Measurements from ENCODE around the gene SPATS2L.

Gene SPATS2L

DNA sequence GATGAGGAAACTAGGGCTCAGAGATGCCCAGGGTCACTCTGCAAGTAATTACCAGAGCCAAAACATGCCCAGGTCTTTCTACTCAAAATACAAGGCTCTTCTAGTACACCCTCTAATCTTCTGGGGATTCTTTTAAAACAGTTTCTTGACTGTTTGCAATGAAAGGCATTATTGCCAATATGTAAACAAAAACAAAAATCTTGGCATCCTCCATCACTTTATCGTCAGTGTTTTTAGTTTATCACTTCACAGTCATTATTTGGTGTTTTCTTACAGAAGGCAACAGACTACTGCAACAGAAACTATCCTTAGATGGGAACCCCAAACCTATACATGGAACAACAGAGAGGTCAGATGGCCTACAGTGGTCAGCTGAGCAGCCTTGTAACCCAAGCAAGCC is 132.4 kb downstream of the SPATS2L start:
- no peak overlapping the region for H3K9ac ChIP-seq (ENCODE audit: low read depth, low read length)
- H3K36me3 ChIP-seq (ENCODE audit: insufficient read depth, low read length) = peaks cover 46% of the 10 kb centered on the region
- no peaks in the 10 kb centered on the region for H3K9me3 ChIP-seq (ENCODE audit: control insufficient read depth, insufficient read depth, low read length)
- no peaks in the 10 kb centered on the region for H3K4me1 ChIP-seq (ENCODE audit: insufficient read depth, low read length)

DNA sequence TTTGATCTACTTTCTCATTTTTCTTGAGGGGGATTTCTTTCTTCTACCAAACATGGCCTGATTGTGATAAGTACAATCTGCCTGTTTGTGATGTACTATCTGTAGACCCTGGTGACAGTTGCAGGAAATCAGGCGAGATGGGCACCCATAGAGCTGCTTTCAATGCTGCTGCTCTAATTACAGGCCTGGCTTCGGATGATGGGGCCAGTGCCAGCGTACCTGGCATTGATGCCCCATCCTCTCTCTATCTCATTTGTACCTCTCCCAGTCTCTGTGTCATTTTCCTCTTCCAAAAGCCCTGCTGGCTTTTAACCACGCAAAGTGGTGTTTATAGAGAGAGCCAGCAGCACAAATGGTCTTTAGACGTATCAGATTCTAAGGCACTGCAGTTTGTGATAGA is 133.5 kb downstream of the SPATS2L start:
- Histone ChIP-seq H3K9me3 (ENCODE audit: control insufficient read depth, insufficient read depth, low read length) (no peaks in the 10 kb centered on the region), H3K4me1 (ENCODE audit: insufficient read depth, low read length) (no peaks in the 10 kb centered on the region), H3K36me3 (ENCODE audit: insufficient read depth, low read length) (peaks cover 48% of the 10 kb centered on the region), H3K9ac (ENCODE audit: low read depth, low read length) (no peak overlapping the region)

DNA sequence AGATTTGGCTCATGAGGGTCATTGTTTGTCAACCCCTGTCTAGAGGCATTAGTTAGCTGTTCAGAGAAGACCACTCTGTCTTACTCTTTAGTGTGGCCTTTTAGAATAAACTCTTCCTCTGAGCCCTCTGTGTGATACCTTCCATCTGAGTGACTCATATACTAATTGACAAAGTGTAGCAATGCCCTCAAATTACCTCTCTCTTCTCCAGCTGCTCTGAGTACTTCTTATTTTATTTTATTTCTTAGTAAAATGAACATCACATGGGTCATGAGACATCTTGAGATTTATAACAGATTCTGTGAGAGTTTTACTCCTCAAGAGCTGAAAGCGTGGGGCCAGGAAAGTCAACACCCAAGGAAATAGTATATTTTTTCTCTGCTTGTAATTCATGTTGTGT is 136.0 kb downstream of the SPATS2L start:
- H3K36me3 ChIP-seq (ENCODE audit: insufficient read depth, low read length) = peaks cover 49% of the 10 kb centered on the region

DNA sequence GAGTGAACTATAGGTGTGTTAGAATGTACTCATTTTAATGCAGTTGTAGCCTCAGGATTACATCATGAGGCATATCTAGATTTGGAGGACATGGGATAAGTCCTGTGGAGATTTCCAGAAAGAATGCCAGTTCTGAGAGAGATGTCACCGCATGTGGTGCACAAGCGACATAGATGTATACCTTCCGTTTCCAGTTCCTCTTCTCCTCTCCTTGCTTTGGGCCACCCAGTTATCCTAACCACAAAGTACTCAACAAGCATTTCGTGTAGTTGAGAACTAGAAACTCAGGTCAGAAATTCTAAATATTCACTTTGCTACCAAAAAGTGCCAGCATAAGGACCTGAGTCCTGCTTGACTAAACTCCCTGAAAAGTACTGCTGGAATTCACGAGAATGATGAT is 136.9 kb downstream of the SPATS2L start:
- peaks cover 49% of the 10 kb centered on the region for H3K36me3 ChIP-seq (ENCODE audit: insufficient read depth, low read length)
- H3K9me3 ChIP-seq (ENCODE audit: control insufficient read depth, insufficient read depth, low read length) = no peaks in the 10 kb centered on the region

More for the DNA sequence above, 136.0 kb downstream of the SPATS2L start:
- no peak overlapping the region for H3K9ac ChIP-seq (ENCODE audit: low read depth, low read length)
- H3K4me1 ChIP-seq (ENCODE audit: insufficient read depth, low read length) = no peaks in the 10 kb centered on the region
- H3K9me3 ChIP-seq (ENCODE audit: control insufficient read depth, insufficient read depth, low read length) = no peaks in the 10 kb centered on the region

DNA sequence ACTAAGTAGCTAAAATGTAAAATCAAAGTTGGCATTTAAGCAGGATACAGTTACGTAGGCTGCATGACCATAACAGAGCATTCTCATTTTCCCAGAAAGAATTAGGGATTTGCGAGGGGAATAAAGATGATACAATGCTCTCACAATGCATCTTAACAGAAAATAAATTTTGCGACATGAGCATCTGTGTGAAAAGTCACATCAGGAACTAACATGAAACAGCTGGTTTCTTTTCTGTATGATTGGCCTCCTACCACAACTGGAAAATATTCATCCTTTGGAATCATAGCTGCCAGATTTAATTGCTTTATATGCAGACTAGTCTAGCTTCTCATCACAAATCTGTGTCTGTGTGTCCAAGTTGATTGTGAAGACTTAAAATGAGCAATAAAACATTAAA is 137.4 kb downstream of the SPATS2L start:
- no peaks in the 10 kb centered on the region for H3K9me3 ChIP-seq (ENCODE audit: control insufficient read depth, insufficient read depth, low read length)
- peaks cover 49% of the 10 kb centered on the region for H3K36me3 ChIP-seq (ENCODE audit: insufficient read depth, low read length)
- H3K9ac ChIP-seq (ENCODE audit: low read depth, low read length) = no peak overlapping the region
- no peaks in the 10 kb centered on the region for H3K4me1 ChIP-seq (ENCODE audit: insufficient read depth, low read length)

More for the DNA sequence above, 136.9 kb downstream of the SPATS2L start:
- H3K9ac ChIP-seq (ENCODE audit: low read depth, low read length) = no peak overlapping the region
- H3K4me1 ChIP-seq (ENCODE audit: insufficient read depth, low read length) = no peaks in the 10 kb centered on the region

DNA sequence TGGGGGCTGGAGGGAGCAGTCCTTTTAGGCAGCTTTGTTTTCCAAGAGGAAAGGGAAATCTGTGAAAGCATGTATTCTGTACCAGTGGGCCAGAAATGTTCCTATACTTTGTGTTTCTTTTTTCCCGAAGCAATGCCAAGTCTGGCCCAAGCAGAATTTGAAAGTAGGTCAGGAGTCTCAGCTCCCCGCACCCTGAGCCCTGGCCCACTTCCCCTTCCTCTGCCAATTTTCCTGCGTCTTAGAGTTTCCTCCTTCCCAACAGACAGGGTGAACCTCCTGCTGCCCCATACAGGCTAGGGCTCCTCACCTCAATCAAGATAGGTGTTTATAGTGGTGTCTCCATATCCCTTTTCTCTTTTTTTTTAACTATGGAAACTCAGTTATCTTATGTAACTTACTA is 138.0 kb downstream of the SPATS2L start:
- H3K36me3 ChIP-seq (ENCODE audit: insufficient read depth, low read length) = peaks cover 47% of the 10 kb centered on the region
- H3K9me3 ChIP-seq (ENCODE audit: control insufficient read depth, insufficient read depth, low read length) = no peaks in the 10 kb centered on the region
- H3K4me1 ChIP-seq (ENCODE audit: insufficient read depth, low read length) = no peaks in the 10 kb centered on the region
- H3K9ac ChIP-seq (ENCODE audit: low read depth, low read length) = no peak overlapping the region

DNA sequence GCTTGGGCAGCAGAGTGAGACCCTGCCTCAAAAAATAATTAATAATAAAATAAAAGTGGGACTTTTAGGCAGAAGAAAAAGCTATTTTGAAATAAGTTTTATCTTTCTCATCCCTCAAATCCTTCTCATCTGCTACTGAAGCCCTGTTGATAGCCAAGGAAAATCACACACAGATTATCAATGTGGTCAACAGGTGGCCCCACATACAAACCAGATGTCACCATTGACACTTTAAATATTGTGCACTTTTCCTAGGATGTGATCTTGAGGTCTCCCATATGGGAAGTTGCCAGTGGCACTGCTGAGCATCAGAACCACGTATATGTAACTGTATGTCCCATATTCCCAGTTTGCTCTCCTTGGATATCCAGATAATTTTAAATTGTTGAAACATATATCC is 138.8 kb downstream of the SPATS2L start:
- Histone ChIP-seq H3K4me1 (ENCODE audit: insufficient read depth, low read length) (no peaks in the 10 kb centered on the region), H3K9me3 (ENCODE audit: control insufficient read depth, insufficient read depth, low read length) (no peaks in the 10 kb centered on the region), H3K36me3 (ENCODE audit: insufficient read depth, low read length) (peaks cover 42% of the 10 kb centered on the region), H3K9ac (ENCODE audit: low read depth, low read length) (no peak overlapping the region)

DNA sequence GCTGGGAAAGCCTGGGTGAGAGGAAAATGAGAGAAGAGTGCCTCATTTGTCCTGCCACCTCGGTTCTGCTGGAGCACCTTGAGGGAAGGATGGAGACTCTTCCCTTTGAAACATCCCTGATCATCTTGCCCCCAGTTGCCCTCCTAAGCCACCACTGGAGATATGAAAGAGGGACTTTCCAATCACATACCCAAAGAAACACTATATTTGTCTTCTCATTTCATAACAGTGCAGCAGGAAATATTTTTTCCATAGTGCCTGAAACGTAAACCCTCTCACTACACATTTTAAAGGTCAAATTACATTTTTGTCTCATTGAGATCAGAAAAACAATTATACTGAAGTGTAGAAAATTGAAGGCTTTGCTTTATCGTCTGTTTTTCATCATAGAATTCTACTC is 140.1 kb downstream of the SPATS2L start:
- H3K9me3 ChIP-seq (ENCODE audit: control insufficient read depth, insufficient read depth, low read length) = no peaks in the 10 kb centered on the region
- peaks cover 43% of the 10 kb centered on the region for H3K36me3 ChIP-seq (ENCODE audit: insufficient read depth, low read length)
- no peak overlapping the region for H3K9ac ChIP-seq (ENCODE audit: low read depth, low read length)
- H3K4me1 ChIP-seq (ENCODE audit: insufficient read depth, low read length) = no peaks in the 10 kb centered on the region

DNA sequence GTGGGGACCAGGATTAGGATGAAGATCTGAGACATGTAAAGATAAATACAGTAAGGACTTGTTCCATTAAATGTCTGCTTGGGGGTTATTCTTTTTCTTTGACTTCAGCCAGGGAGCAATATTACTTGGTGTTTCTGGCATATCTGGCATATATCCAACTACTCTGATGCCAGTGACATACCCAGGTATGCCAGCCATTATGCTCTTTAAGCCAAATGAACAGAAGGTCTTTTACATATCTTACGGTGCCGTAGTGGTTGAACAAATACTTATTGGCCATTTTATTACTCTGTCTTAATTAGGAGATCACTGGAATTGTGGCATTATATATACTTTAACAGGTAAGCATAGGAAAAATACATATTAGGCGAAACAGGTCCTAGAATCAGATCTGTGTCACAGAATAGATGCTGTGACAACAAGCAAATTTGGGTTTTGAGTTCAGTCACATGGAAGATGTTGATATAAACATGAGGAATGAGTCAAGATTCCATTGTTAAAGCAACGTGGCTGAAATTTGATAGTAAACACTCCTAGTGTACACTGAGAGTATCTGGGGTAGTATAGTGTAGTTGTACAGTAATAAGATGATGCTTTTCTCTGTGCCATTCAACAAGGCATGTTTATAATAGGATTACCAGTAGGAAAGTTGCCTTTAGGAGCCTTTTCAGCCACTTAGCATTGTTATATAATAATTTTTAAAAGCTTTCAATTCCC is 140.8 kb downstream of the SPATS2L start:
- no peaks in the 10 kb centered on the region for H3K4me1 ChIP-seq (ENCODE audit: insufficient read depth, low read length)
- H3K36me3 ChIP-seq (ENCODE audit: insufficient read depth, low read length) = peaks cover 36% of the 10 kb centered on the region
- H3K9ac ChIP-seq (ENCODE audit: low read depth, low read length) = no peak overlapping the region
- no peaks in the 10 kb centered on the region for H3K9me3 ChIP-seq (ENCODE audit: control insufficient read depth, insufficient read depth, low read length)

DNA sequence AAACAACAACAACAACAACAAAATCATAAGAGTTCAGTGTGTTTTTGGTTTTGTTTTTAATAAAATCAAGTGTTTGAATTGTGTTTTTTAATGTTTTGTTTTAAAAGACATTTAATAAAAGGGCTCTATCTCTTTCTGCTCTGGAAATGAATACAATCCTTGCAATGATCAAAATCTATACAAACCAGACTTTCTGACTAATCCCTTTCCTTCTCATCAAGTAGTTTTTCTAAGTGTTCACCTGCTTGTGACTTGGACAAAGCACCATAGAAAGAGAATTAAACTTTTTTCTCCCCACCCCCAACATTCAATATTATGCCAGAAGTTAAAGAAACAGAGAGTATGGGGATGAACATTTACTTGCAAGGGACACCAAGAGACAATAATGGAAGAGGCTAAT is 142.0 kb downstream of the SPATS2L start:
- Histone ChIP-seq H3K9ac (ENCODE audit: low read depth, low read length) (no peak overlapping the region), H3K36me3 (ENCODE audit: insufficient read depth, low read length) (peaks cover 26% of the 10 kb centered on the region), H3K4me1 (ENCODE audit: insufficient read depth, low read length) (no peaks in the 10 kb centered on the region), H3K9me3 (ENCODE audit: control insufficient read depth, insufficient read depth, low read length) (no peaks in the 10 kb centered on the region)

DNA sequence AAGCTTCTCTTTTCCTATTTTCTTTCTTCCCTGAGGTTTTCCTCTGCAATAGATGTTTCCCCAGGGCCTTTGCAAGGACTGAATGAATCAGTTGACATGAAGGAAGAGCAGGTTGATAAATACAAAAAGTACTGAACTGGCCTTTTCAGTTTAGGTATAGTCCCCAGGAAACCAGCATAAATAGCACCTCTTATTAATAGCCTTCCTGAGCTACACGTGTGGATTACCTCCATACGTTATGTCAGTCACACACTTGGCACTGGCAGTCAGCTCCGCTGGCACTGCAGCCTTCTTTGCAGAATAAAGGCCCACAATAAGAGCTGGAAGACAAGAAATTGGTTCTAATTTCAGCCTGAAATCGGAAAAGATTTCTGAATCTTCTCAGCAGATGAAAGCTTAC is 142.7 kb downstream of the SPATS2L start:
- no peaks in the 10 kb centered on the region for H3K9me3 ChIP-seq (ENCODE audit: control insufficient read depth, insufficient read depth, low read length)
- no peak overlapping the region for H3K9ac ChIP-seq (ENCODE audit: low read depth, low read length)
- no peaks in the 10 kb centered on the region for H3K4me1 ChIP-seq (ENCODE audit: insufficient read depth, low read length)
- H3K36me3 ChIP-seq (ENCODE audit: insufficient read depth, low read length) = peaks cover 24% of the 10 kb centered on the region

DNA sequence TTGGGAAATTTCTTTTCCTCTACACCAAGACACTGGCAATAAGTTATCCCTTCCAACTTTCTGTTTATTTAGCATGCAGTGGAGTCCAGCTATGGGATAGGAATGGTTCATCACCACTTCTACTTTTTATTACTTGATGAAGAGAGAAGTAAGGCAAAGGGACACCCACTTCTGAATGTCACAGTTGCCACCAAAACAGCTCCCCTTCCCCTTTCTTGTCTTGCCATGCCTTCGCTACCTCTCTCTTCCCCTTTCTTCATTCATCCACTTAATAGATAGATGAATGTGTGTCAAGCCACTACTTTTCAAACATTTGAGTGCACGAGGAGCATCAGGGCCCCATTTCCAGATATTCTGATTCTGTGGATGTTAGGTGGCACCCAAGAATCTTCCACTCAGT is 143.8 kb downstream of the SPATS2L start:
- Histone ChIP-seq H3K36me3 (ENCODE audit: insufficient read depth, low read length) (peaks cover 25% of the 10 kb centered on the region), H3K9me3 (ENCODE audit: control insufficient read depth, insufficient read depth, low read length) (no peaks in the 10 kb centered on the region), H3K9ac (ENCODE audit: low read depth, low read length) (no peak overlapping the region), H3K4me1 (ENCODE audit: insufficient read depth, low read length) (no peaks in the 10 kb centered on the region)

DNA sequence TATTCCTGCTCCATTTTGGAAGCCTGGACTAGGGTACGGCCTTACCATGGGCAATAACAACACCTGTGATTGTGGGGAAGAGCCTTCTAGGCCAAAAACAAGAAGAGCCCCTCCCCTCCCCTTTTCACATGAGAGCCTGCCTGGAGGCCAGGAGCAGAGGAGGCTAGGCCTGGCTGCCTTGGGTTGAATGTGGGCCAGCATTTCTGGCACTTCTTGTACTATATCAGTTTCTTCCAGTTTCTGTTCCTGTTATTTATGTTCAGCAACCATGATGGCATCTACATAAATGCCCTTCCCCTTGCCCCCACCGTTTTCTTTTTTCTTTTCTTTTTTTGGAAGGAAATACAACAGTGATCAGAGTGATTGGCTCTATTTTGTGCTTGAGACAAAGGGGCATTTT is 145.0 kb downstream of the SPATS2L start:
- no peaks in the 10 kb centered on the region for H3K9me3 ChIP-seq (ENCODE audit: control insufficient read depth, insufficient read depth, low read length)
- H3K4me1 ChIP-seq (ENCODE audit: insufficient read depth, low read length) = no peaks in the 10 kb centered on the region
- H3K36me3 ChIP-seq (ENCODE audit: insufficient read depth, low read length) = peaks cover 28% of the 10 kb centered on the region
- no peak overlapping the region for H3K9ac ChIP-seq (ENCODE audit: low read depth, low read length)

DNA sequence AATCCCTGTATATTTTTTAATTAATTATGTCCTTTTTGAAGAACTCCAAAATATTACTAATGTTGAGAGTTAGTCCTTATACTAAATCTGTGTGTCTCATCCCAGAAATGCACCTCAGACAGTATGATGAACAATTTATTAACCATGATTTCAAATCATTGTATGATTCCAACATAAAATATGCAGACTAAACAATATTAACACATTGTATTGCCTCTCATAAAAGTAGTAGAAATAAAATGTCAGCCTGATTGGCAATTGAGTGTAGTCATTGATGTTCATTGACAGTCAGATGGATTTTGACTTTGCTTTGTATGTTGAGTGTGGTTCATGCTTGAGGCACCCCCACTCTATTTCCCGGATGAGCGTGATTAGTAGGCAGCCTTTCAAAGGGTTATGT is 145.9 kb downstream of the SPATS2L start:
- no peak overlapping the region for H3K9ac ChIP-seq (ENCODE audit: low read depth, low read length)
- peaks cover 31% of the 10 kb centered on the region for H3K36me3 ChIP-seq (ENCODE audit: insufficient read depth, low read length)
- H3K9me3 ChIP-seq (ENCODE audit: control insufficient read depth, insufficient read depth, low read length) = no peaks in the 10 kb centered on the region
- H3K4me1 ChIP-seq (ENCODE audit: insufficient read depth, low read length) = no peaks in the 10 kb centered on the region

DNA sequence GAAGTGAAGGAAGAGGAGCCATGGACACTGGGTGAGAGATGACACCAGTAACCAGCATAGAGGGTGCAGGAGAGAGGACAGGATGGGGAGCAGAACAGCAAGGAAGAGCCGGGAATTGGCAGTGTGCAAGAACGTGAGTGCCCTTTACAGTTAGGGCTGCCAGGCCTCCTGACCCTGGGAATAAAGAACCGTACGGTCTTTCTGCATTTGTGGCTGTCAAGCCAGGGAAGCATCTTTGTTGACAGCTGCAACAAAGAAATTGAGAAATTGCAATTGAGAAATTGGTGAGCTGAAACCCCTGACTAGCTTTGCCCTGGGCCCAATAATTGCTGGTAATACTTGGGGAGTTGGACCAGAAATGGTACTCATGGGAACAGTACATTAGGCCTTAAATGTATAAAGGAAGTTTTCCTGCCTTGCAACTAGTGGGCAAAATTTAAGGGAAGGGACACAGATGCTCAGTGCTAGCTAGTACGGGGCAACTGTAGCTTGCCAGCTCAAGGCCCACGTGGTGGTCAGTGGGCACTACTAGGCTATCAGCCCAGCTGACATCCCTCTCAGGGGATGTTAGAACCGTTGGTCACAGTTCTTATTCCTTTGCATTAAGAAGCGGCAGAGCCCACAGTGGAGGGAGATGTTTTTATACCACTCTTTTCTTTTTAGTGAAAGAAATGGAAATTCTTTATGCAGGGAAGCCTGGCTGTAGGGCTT is 146.8 kb downstream of the SPATS2L start:
- H3K36me3 ChIP-seq (ENCODE audit: insufficient read depth, low read length) = peaks cover 27% of the 10 kb centered on the region

More for the DNA sequence above, 146.8 kb downstream of the SPATS2L start:
- H3K4me1 ChIP-seq (ENCODE audit: insufficient read depth, low read length) = no peaks in the 10 kb centered on the region
- no peak overlapping the region for H3K9ac ChIP-seq (ENCODE audit: low read depth, low read length)
- no peaks in the 10 kb centered on the region for H3K9me3 ChIP-seq (ENCODE audit: control insufficient read depth, insufficient read depth, low read length)
